ACC112 (cell line): ENCODE data around the gene BRSK1.

ENCODE experiments used
- H2AFZ ChIP-seq: fragments of 200-600 bp; sonication (generic); one replicate; pipeline ENCODE4 v1.6.0; 2017; ENCODE audit warnings: antibody characterized with exemption, low read length; ENCODE audit not compliant: unreplicated experiment
- H3K27ac ChIP-seq: fragments of 200-600 bp; sonication (generic); 2 replicates; pipeline ENCODE4 v1.5.1; 2014; ENCODE audit warnings: low read depth, mild to moderate bottlenecking, antibody characterized with exemption, low read length, moderate library complexity
- H3K27me3 ChIP-seq: fragments of 200-600 bp; sonication (generic); 2 replicates; pipeline ENCODE4 v1.6.1; 2014; ENCODE audit warnings: mild to moderate bottlenecking, antibody characterized with exemption, low read length, moderate library complexity, mixed read lengths; ENCODE audit not compliant: insufficient read depth
- H3K36me3 ChIP-seq: fragments of 200-600 bp; sonication (generic); 2 replicates; pipeline ENCODE4 v1.6.1; 2016; ENCODE audit warnings: mild to moderate bottlenecking, antibody characterized with exemption, low read length, moderate library complexity, mixed read lengths; ENCODE audit not compliant: insufficient read depth
- H3K4me1 ChIP-seq: fragments of 200-600 bp; sonication (generic); one replicate; pipeline ENCODE4 v1.6.1; 2016; ENCODE audit warnings: low read length, mixed read lengths; ENCODE audit not compliant: insufficient read depth, unreplicated experiment, control insufficient read depth
- H3K4me3 ChIP-seq: fragments of 200-600 bp; sonication (generic); 2 replicates; pipeline ENCODE4 v1.5.1; 2014; ENCODE audit warnings: mild to moderate bottlenecking, low read depth, low read length
- H3K79me2 ChIP-seq: fragments of 200-600 bp; sonication (generic); one replicate; pipeline ENCODE4 v1.6.0; 2016; ENCODE audit warnings: low read length; ENCODE audit not compliant: control insufficient read depth, unreplicated experiment, insufficient read depth

The BRSK1 gene

DNA sequence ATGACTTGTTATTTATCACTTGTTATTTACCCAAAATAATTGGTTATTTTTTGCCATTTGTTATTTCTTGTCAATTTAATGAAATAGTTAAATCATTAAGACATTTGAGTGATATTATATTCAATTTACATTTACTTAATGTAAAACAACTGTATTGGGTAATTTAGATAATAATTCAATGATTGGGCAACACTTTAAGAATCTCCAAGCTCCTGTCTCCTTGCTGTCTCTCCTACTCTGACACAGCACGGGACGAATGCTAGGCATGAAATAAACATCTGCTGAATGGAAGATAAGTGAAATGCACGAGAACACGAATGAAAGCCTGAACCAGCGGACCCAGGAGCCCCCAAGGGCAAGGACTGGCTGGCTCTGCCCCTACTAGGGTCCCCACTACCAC is 19.3 kb upstream of the BRSK1 start:
- Histone ChIP-seq H3K4me1 (no peaks in the 10 kb centered on the region), H3K27me3 (no peaks in the 10 kb centered on the region), H3K27ac (no peak overlapping the region), H3K4me3 (no peak overlapping the region), H3K79me2 (no peaks in the 10 kb centered on the region), H3K36me3 (no peaks in the 10 kb centered on the region), H2AFZ (no peak overlapping the region)

DNA sequence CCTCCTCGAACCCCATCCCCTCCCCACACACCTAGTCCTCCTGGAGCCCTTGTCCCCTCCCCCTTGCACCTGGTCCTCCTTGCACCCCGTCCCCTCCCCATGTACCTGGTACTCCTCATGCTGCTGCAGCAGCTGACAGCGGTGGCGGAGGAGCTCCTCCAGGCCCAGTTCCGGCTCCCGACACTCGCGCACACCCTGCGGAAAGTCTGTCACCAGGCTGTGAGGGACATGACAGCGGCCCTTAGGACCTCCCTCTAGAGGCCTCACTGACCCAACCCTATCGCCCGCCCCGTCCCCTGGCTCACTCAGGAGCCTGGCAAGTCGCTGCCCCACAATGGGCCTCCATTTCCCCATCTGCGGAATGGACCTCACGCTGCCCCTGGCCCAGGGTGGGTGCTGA is 18.6 kb upstream of the BRSK1 start:
- Histone ChIP-seq H3K4me1 (no peaks in the 10 kb centered on the region), H3K27ac (no peak overlapping the region), H2AFZ (no peak overlapping the region), H3K36me3 (no peaks in the 10 kb centered on the region), H3K4me3 (no peak overlapping the region), H3K27me3 (no peaks in the 10 kb centered on the region), H3K79me2 (no peaks in the 10 kb centered on the region)

DNA sequence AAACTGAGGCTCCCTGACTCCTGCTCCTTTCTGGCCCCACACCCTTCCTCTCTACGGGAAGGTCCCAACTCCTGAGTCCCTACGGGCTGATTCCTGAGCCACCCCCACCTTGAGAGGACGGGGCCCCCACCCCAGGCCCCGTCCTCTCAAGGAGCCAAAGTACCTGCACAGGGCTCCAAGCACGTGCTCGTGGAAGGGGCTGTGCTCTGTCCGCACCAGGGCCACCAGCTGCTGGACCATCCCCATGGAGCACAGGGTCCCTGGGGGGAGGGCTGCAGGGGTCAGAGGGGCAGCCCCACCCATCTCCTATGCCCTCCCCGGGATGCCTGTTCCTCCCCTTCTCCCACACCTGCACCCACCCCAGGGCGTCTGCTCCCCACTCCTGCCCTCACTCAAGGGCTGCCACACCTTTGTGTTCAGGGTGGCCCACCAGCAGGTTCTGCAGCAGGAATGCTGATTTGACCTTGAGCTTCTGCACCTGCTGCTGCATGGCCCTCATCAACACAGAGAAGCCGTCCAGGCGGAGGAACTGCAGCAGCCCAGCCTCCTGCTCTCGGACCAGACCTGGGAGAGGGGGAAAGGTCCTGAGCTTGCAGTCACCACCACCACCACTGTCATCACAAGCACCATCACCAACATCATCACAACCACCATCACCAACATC is 17.9 kb upstream of the BRSK1 start:
- no peaks in the 10 kb centered on the region for H3K36me3 ChIP-seq
- H3K27me3 ChIP-seq, result no peaks in the 10 kb centered on the region
- H3K4me3 ChIP-seq, result no peak overlapping the region
- no peak overlapping the region for H3K27ac ChIP-seq
- H3K79me2 ChIP-seq, result no peaks in the 10 kb centered on the region
- H2AFZ ChIP-seq, result no peak overlapping the region
- H3K4me1 ChIP-seq, result no peaks in the 10 kb centered on the region

DNA sequence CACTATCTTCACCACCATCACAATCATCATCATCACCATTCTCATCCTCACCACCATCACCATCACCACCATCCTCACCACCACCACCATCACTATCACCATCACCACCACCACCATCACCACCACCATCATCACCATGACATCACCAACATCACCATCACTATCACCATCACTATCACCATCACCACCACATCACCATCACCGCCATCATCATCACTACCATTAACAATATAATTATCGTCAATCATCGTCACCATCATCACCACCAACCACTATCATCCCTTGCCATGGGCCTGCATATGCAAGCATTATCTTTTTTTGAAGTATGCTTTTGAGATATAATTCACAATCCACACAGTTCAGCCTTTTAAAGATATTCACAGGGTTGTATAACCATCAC is 17.4 kb upstream of the BRSK1 start:
- no peak overlapping the region for H2AFZ ChIP-seq
- H3K27me3 ChIP-seq, result no peaks in the 10 kb centered on the region
- no peaks in the 10 kb centered on the region for H3K79me2 ChIP-seq
- H3K27ac ChIP-seq, result no peak overlapping the region
- no peaks in the 10 kb centered on the region for H3K36me3 ChIP-seq
- H3K4me1 ChIP-seq, result no peaks in the 10 kb centered on the region
- H3K4me3 ChIP-seq, result no peak overlapping the region

DNA sequence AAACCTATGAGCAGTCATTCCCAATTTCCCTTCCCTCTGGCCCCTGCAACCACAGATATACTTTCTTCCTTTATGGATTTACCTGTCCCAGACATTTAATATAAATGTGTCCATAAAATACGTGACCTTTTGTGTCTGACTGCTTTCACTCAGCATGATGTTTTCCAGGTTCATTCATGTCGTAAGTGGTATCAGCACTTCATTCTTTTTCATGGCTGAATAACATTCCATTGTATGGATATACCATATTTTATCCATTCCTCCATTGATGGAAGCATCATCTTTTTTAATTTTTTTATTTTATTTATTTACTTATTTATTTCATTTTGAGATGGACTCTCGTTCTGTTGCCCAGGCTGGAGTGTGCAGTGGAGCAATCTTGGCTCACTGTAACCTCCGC is 17.0 kb upstream of the BRSK1 start:
- H3K27me3 ChIP-seq, result no peaks in the 10 kb centered on the region
- no peak overlapping the region for H3K4me3 ChIP-seq
- no peaks in the 10 kb centered on the region for H3K79me2 ChIP-seq
- H3K4me1 ChIP-seq, result no peaks in the 10 kb centered on the region
- no peak overlapping the region for H3K27ac ChIP-seq
- no peaks in the 10 kb centered on the region for H3K36me3 ChIP-seq
- no peak overlapping the region for H2AFZ ChIP-seq

DNA sequence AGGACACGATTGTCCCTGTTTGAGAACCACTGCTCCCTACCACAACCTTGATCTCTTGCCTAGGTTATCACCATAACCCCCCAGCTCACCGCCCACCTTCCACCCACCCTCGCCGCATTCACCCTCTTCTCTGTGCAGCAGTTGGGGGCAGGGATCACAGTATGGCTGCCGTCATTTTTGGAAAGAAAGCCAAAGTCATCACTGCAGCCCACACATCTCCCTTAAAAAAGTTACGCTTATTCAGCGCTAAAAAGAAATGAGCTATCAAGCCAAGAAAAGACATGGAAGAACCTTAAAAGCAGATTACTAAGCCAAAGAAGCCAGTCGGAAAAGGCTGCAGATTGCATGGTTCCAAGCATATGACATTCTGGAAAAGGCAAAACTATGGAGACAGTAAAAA is 14.5 kb upstream of the BRSK1 start:
- H3K4me1 ChIP-seq, result no peaks in the 10 kb centered on the region
- no peak overlapping the region for H3K27ac ChIP-seq
- H3K27me3 ChIP-seq, result no peaks in the 10 kb centered on the region
- no peak overlapping the region for H3K4me3 ChIP-seq
- H3K79me2 ChIP-seq, result no peaks in the 10 kb centered on the region
- no peak overlapping the region for H2AFZ ChIP-seq
- no peaks in the 10 kb centered on the region for H3K36me3 ChIP-seq

DNA sequence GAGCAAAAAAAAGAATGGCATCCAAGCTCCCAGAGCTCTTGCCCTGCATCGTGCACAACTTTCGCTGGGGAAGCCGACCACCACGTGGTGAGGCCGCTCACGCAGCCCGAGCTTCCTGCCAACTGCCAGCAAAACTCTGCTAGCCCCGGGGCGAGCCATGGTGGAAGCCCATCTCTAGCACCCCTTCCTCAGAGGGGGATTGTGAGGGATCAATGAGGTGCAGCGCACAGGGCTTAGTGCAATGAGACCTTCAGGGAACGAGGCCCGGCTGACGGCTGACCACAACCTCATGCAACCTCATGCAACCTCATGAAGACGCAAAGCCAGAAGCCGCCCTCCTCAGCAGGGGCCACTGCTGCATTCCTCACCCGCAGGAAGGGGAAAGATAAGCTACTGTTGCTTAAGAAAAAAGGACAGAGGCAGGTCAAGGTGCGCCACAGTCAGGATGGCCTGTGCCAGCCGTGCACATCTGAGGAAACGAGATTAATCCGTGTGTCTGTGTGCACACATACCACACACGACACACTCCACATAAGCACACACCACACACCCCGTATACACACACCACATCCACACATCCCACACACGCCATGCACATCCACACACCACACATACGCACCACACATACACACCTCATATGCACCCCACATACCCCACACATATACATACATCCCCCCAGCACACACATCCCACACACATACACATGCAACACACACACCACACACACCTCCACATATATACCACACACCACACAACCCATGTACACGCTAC is 13.4 kb upstream of the BRSK1 start:
- H3K27ac ChIP-seq, result no peak overlapping the region
- H3K4me1 ChIP-seq, result no peaks in the 10 kb centered on the region
- H3K27me3 ChIP-seq, result no peaks in the 10 kb centered on the region
- no peak overlapping the region for H2AFZ ChIP-seq
- H3K4me3 ChIP-seq, result no peak overlapping the region
- no peaks in the 10 kb centered on the region for H3K36me3 ChIP-seq
- H3K79me2 ChIP-seq, result no peaks in the 10 kb centered on the region

DNA sequence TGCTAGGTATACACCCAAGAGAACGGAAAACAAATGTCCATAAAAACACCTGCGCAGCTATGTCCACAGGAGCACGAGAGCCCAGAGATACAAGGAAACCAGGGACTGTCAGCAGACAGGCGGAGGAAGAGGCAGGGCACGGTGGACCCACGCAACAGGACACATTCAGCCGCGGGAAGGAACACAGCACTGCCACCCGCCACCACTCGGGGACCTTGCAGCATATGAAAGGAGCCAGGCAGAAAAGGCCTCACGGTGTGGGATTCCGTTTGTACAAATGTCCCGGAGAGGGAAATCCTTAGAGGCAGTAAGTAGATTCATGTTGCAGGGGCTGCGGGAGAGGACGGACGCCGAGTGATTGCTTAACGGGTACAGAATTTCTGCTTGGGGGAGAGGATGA is 11.7 kb upstream of the BRSK1 start:
- Histone ChIP-seq H3K27ac (no peak overlapping the region), H3K79me2 (no peaks in the 10 kb centered on the region), H3K4me1 (no peaks in the 10 kb centered on the region), H3K27me3 (no peaks in the 10 kb centered on the region), H3K4me3 (no peak overlapping the region), H3K36me3 (no peaks in the 10 kb centered on the region), H2AFZ (no peak overlapping the region)

DNA sequence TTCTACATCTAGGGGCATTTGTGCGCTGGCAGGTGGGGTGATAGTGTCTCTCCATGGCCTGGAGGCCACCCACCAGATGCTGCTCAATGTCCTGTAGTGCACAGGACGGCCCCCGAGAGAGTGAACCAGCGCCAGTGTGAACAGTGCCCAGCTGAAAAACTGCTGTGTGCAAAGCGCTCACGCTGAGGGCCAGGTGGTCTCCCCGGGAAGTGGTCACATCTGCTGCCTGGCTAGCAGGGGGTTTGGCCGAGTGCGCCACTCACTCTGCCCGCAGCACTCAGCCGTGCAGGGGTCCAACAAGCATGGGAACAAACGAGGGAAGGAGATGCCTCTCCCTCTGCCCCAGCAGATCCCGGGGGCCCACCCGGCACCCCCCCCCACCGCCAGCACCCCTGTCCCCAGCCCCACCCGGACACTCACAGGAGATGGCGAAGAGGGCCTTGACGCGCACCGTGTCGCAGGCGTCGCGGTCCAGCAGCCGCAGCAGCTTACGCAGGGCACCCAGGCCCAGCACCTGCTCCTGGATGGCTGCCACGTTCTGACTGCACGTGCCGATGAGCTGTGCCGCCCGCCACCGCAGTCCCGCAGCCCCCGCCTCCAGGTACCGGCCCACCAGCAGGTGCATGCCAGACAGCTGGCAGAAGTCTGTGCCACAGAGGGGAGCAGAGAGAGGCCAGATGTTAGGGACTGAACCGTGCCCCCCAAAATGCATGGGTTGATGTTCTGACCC is 9.7 kb upstream of the BRSK1 start:
- no peaks in the 10 kb centered on the region for H3K36me3 ChIP-seq
- H3K27me3 ChIP-seq, result no peaks in the 10 kb centered on the region
- H2AFZ ChIP-seq, result no peak overlapping the region
- no peak overlapping the region for H3K4me3 ChIP-seq
- H3K4me1 ChIP-seq, result peaks cover 2% of the 10 kb centered on the region
- H3K27ac ChIP-seq, result no peak overlapping the region
- H3K79me2 ChIP-seq, result no peaks in the 10 kb centered on the region

DNA sequence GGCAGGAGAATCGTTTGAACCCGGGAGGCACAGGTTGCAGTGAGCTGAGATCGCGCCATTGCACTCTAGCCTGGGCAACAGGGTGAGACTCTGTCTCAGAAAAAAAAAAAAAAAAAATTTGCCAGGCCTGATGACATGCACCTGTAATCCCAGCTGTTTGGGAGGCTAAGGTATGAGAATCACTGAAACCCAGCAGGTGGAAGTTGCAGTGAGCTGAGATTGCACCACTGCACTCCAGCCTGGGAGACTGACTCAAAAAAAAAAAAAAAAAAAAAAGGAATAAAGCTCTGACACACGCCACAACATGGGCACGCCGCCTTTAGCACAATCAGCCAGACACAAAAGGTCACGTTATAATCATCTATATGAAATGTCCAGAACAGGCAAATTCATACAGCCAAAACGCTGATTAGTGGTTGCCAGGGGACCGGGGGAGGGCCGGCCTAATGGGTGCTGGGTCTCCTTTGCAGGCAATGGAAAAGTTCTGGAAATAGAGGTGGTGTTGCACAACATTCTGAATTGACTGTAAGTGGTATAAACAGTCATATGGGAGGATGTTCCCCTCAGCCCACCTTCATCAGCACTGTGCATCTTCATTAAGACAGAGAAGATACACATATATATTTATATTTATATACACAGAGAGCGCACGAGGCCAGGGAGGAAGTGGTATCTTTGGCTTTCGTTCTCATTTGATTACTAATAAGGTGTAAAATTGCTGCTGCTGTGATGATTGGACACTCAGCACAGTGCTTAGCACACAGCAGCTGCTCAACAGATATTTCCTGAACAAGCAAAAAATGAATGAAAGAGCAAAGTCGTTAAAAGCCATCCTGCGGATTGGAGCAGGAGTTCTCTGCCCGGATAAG is 7.7 kb upstream of the BRSK1 start:
- Histone ChIP-seq H3K79me2 (no peaks in the 10 kb centered on the region), H3K4me1 (peaks cover 11% of the 10 kb centered on the region), H3K36me3 (no peaks in the 10 kb centered on the region), H3K27me3 (no peaks in the 10 kb centered on the region), H3K27ac (no peak overlapping the region), H2AFZ (no peak overlapping the region), H3K4me3 (no peak overlapping the region)
